ENCODE measurements around the gene BBS12. TPM values are rescaled to one million over a fixed set of nuclear protein-coding genes. Genes with fewer than 3 reads are reported as not detected.

BBS12 gene
- total and polyA plus RNA-seq, 9 of the 15 experiments (the other 6 are each of a cell fraction or from before 2014, with no cell fraction given) = 2.7 to 6.5 (median 3.3) TPM

DNA sequence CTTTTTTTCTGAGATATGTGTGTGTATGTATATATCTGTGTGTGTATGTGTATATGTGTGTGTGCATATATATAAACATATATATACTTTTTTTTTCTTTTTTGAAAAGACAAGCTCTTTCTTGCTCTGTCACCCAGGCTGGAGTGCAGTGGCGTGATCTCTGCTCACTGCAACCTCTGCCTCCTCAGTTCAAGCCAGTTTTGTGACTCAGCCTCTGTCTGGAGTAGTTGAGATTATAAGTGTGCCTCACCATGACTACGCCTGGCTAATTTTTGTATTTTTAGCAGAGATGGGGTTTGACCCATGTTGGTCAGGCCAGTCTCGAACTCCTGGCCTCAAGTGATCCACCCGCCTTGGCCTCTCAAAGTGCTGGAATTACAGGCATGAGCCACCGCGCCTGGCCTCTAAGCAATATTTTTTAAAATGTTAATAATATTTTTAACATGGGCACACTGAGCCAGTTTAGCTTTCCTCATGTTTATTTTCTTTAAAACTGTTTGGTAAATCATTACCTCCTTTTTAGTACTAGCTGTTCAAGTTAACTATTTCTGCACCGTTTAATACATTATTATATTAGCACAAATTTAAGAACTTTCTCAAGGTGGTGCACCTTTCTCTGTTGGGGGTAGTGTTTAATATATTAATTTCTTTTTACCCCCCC is 33.3 kb downstream of the BBS12 start (continued):
- TF ChIP-seq, protein P1, sequence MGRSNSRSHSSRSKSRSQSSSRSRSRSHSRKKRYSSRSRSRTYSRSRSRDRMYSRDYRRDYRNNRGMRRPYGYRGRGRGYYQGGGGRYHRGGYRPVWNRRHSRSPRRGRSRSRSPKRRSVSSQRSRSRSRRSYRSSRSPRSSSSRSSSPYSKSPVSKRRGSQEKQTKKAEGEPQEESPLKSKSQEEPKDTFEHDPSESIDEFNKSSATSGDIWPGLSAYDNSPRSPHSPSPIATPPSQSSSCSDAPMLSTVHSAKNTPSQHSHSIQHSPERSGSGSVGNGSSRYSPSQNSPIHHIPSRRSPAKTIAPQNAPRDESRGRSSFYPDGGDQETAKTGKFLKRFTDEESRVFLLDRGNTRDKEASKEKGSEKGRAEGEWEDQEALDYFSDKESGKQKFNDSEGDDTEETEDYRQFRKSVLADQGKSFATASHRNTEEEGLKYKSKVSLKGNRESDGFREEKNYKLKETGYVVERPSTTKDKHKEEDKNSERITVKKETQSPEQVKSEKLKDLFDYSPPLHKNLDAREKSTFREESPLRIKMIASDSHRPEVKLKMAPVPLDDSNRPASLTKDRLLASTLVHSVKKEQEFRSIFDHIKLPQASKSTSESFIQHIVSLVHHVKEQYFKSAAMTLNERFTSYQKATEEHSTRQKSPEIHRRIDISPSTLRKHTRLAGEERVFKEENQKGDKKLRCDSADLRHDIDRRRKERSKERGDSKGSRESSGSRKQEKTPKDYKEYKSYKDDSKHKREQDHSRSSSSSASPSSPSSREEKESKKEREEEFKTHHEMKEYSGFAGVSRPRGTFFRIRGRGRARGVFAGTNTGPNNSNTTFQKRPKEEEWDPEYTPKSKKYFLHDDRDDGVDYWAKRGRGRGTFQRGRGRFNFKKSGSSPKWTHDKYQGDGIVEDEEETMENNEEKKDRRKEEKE (IDR thresholded peaks at IDR 0.05; ENCODE audit: borderline replicate concordance in 1 of 2, control insufficient read depth in 1 of 2, low read depth in 2 of 2, low read length in 1 of 2) = no peak
- TF ChIP-seq RAD21 (CRISPR knock-in tag; conservative IDR thresholded peaks at IDR 0.05 in 1 of 2, IDR thresholded peaks at IDR 0.05 in 1 of 2) (no peak), NFE2 (IDR thresholded peaks at IDR 0.05; ENCODE audit: low read depth) (peak; percentile 72), RFX1 (IDR thresholded peaks at IDR 0.05) (peak; percentile 83), FOXJ2 (tag; IDR thresholded peaks at IDR 0.05) (0 out of 2 replicates have a peak, but pooled peaks have one; percentile 33), NFIC (IDR thresholded peaks at IDR 0.05) (peak; percentile 30; the same call in 1 of the 2 replicates), JUN (IDR thresholded peaks at IDR 0.05; ENCODE audit: borderline replicate concordance, low read depth, low read length) (peak; percentile 44; the same call in 1 of the 2 replicates), JUN (CRISPR knock-in tag; IDR thresholded peaks at IDR 0.05; ENCODE audit: borderline replicate concordance) (no peak)
- TF ChIP-seq, protein P2, sequence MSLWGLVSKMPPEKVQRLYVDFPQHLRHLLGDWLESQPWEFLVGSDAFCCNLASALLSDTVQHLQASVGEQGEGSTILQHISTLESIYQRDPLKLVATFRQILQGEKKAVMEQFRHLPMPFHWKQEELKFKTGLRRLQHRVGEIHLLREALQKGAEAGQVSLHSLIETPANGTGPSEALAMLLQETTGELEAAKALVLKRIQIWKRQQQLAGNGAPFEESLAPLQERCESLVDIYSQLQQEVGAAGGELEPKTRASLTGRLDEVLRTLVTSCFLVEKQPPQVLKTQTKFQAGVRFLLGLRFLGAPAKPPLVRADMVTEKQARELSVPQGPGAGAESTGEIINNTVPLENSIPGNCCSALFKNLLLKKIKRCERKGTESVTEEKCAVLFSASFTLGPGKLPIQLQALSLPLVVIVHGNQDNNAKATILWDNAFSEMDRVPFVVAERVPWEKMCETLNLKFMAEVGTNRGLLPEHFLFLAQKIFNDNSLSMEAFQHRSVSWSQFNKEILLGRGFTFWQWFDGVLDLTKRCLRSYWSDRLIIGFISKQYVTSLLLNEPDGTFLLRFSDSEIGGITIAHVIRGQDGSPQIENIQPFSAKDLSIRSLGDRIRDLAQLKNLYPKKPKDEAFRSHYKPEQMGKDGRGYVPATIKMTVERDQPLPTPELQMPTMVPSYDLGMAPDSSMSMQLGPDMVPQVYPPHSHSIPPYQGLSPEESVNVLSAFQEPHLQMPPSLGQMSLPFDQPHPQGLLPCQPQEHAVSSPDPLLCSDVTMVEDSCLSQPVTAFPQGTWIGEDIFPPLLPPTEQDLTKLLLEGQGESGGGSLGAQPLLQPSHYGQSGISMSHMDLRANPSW (CRISPR knock-in tag; IDR thresholded peaks at IDR 0.05) = no peak

Measured in K562 (cell line).